T-cell (primary cell): Measurements from ENCODE around the gene HK1. TPM values are rescaled to one million over a fixed set of nuclear protein-coding genes. Genes with fewer than 3 reads are reported as not detected.
"Not testable (repeated sequence)": the region's sequence is repeated elsewhere in the genome, so short reads cannot be mapped to it uniquely, and the experiment has no call there.

Source experiments
- ATAC-seq, 4 experiments: fragments of 200-7000 bp in 3 of 4; fragments of 150-1000 bp in 1 of 4; cut with Tn5 transposase; replicated peaks in 1 of 4; 1 replicate in 3 of 4; 2 replicates in 1 of 4; pipeline ENCODE4 v1.10.0; 2021; ENCODE audit warnings: moderate library complexity in 3 of 4, mild to moderate bottlenecking in 2 of 4, moderate number of reproducible peaks in 1 of 4
- CTCF ChIA-PET, 2 donors: fragments of 300-600 bp; sonication (Branson Sonifier 250); formaldehyde crosslinking; loops; one replicate each; lab custom pipeline; 2022; ENCODE audit warnings: antibody characterized with exemption in 2 of 2; lab: Charles Lee
- POLR2A ChIA-PET, 2 donors: fragments of 300-600 bp; sonication (Branson Sonifier 250); formaldehyde crosslinking; loops; one replicate each; lab custom pipeline; 2022; ENCODE audit warnings: antibody characterized with exemption in 2 of 2; lab: Charles Lee
- DNase-seq, 35 experiments: peaks; one replicate each; pipeline versions ENCODE4 v3.0.0 to v3.0.0-alpha.2; 2013 to 2023
- H3K27ac ChIP-seq: one replicate; pipeline ENCODE4 v1.5.1; 2013; ENCODE audit warnings: low read length
- H3K27me3 ChIP-seq, 2 experiments: replicated peaks in 1 of 2; 1 replicate in 1 of 2; 2 replicates in 1 of 2; pipeline versions ENCODE4 v1.6.1 to v1.7.0; 2013; ENCODE audit warnings: low read length in 1 of 2, mixed read lengths in 1 of 2; ENCODE audit not compliant: control insufficient read depth in 2 of 2, insufficient read depth in 2 of 2; ENCODE audit errors: extremely low read depth in 1 of 2
- H3K36me3 ChIP-seq, 2 donors: 1 replicate in 1 of 2; 2 replicates in 1 of 2; pipeline versions ENCODE4 v1.6.1 to v1.7.0; 2013; ENCODE audit warnings: low read length in 1 of 2; ENCODE audit not compliant: control insufficient read depth in 2 of 2, insufficient read depth in 1 of 2; ENCODE audit errors: extremely low read depth in 1 of 2
- H3K4me1 ChIP-seq, 2 experiments: 1 replicate in 1 of 2; 2 replicates in 1 of 2; pipeline versions ENCODE4 v1.6.1 to v1.7.0; 2013; ENCODE audit warnings: low read length in 2 of 2, mixed read lengths in 1 of 2; ENCODE audit not compliant: insufficient read depth in 2 of 2, control insufficient read depth in 1 of 2; ENCODE audit errors: extremely low read depth in 1 of 2
- H3K4me3 ChIP-seq, 2 donors: 1 replicate in 1 of 2; 2 replicates in 1 of 2; pipeline versions ENCODE4 v1.5.1 to v1.7.0; 2013; ENCODE audit warnings: mild to moderate bottlenecking in 2 of 2, low read length in 1 of 2, moderate library complexity in 1 of 2; ENCODE audit not compliant: control insufficient read depth in 1 of 2; ENCODE audit errors: extremely low read depth in 1 of 2
- H3K9me3 ChIP-seq: 2 replicates; pipeline ENCODE4 v1.7.0; 2013
- H3K27ac Mint-ChIP-seq, 2 donors: one replicate each; pipeline ENCODE4 v1.8.0; 2020 to 2021; ENCODE audit warnings: mild to moderate bottlenecking in 2 of 2, mixed read lengths in 2 of 2
- H3K27me3 Mint-ChIP-seq, 2 donors: one replicate each; pipeline ENCODE4 v1.8.0; 2021 to 2022; ENCODE audit warnings: mixed read lengths in 2 of 2
- H3K36me3 Mint-ChIP-seq: one replicate; pipeline ENCODE4 v1.8.0; 2021; ENCODE audit warnings: mixed read lengths
- H3K4me1 Mint-ChIP-seq, 3 donors: one replicate each; pipeline ENCODE4 v1.8.0; 2020 to 2022; ENCODE audit warnings: mixed read lengths in 3 of 3, mild to moderate bottlenecking in 1 of 3
- H3K4me3 Mint-ChIP-seq, 3 donors: one replicate each; pipeline ENCODE4 v1.8.0; 2020 to 2022; ENCODE audit warnings: mild to moderate bottlenecking in 3 of 3, mixed read lengths in 3 of 3, moderate library complexity in 3 of 3
- H3K9me3 Mint-ChIP-seq, 3 donors: one replicate each; pipeline ENCODE4 v1.8.0; 2020 to 2022; ENCODE audit warnings: mixed read lengths in 3 of 3
- WGBS: methylation state at CpG from one replicate; pipeline ENCODE4 v1.1.5; 2013; ENCODE audit warnings: missing lambda C conversion rate; ENCODE audit not compliant: insufficient coverage; 5-methylcytosine and 5-hydroxymethylcytosine counted together
- total RNA-seq, 35 experiments: library from RNA in 6 of 35; stranded (reverse) in 6 of 35; fragments of 120-200 nt in 1 of 35; gene quantifications; one replicate each; pipeline versions ENCODE4 v1.2.1 to v1.2.4 and lab custom pipeline; 2013 to 2026

Gene HK1
- total RNA-seq, 5 donors from 2014 or later (not counting 1 experiment from before 2014, with no cell fraction given): 66.3 to 85.5 (median 83.6) TPM

DNA sequence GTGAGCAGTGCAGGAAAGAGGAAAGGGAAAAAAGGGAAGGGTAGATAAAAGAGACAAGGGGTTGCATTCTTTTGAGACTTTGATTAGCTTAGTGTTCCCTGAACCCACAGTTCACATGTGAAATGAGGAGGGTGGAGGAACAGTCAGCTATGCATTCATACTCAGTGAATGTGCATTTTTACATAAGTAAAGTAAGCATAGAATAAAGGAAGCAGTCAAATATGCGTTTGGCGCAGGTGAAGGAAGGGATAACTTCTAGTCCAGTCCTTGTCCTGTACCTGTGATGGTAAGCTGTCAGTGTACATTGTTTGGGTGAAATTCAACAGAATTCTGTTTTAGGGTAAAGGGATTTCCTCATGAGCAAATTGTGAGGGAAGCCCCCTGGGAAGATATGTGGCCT, 28.1 kb downstream of the HK1 start:
- no peak for ATAC-seq
- CTCF ChIA-PET: interaction anchor here in 1 of 2 donors (1.0 kb wide), 1 partner anchor 86 kb away, joined by 3 read pairs; no protein-coding TSS in a partner anchor
- no peaks in the 10 kb centered on the region for H3K9me3 Mint-ChIP-seq
- DNase-seq: no peak
- no peaks in the 10 kb centered on the region for H3K27me3 ChIP-seq
- H3K27ac ChIP-seq: no peak overlapping the region
- H3K4me1 Mint-ChIP-seq: no peaks in the 10 kb centered on the region
- WGBS: 91% methylated on average over 2 of the region's 2 CpGs
- H3K4me3 Mint-ChIP-seq: no peak overlapping the region
- H3K36me3 ChIP-seq: no peaks in the 10 kb centered on the region
- no peaks in the 10 kb centered on the region for H3K36me3 Mint-ChIP-seq
- H3K27me3 Mint-ChIP-seq: no peaks in the 10 kb centered on the region
- POLR2A ChIA-PET: no interaction called here
- no peak overlapping the region for H3K4me3 ChIP-seq
- no peak overlapping the region for H3K27ac Mint-ChIP-seq
- H3K4me1 ChIP-seq: no peaks in the 10 kb centered on the region
- no peaks in the 10 kb centered on the region for H3K9me3 ChIP-seq

DNA sequence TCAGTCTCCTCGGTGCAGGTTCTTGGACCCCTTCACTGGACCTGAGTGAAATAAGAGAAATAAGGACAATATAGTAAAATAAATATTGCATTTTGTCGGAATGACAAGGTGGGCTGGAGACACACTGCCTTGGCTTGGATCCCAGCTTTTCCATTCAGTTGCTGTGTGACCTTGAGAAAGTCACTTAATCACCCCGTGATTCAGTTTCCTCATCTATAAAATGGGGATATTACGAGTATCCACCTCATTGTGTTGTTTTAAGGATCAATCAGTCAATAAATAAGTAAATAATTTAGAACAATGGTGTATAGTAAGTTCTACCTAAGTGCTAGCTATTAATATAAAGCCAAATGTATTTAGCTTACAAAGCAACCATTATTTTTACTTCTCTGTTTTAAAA, 29.1 kb downstream of the HK1 start:
- no peak overlapping the region for H3K27ac ChIP-seq
- no peak for DNase-seq
- H3K4me1 ChIP-seq: no peaks in the 10 kb centered on the region
- no peak overlapping the region for H3K4me3 Mint-ChIP-seq
- no peaks in the 10 kb centered on the region for H3K9me3 ChIP-seq
- H3K4me1 Mint-ChIP-seq: no peaks in the 10 kb centered on the region
- H3K27ac Mint-ChIP-seq: no peak overlapping the region
- no peaks in the 10 kb centered on the region for H3K9me3 Mint-ChIP-seq
- H3K36me3 ChIP-seq: no peaks in the 10 kb centered on the region
- H3K27me3 ChIP-seq: no peaks in the 10 kb centered on the region
- no peaks in the 10 kb centered on the region for H3K36me3 Mint-ChIP-seq
- ATAC-seq: no peak
- H3K27me3 Mint-ChIP-seq: no peaks in the 10 kb centered on the region
- ChIA-PET CTCF (no interaction called here), POLR2A (no interaction called here)
- WGBS: 100% methylated on average over 1 of the region's 4 CpGs
- H3K4me3 ChIP-seq: no peak overlapping the region

- H3K36me3 Mint-ChIP-seq, H3K4me1 ChIP-seq, H3K27ac Mint-ChIP-seq, POLR2A ChIA-PET, H3K4me3 Mint-ChIP-seq, H3K4me3 ChIP-seq, H3K27ac ChIP-seq, H3K36me3 ChIP-seq, ATAC-seq, H3K27me3 Mint-ChIP-seq, DNase-seq, H3K4me1 Mint-ChIP-seq, H3K9me3 ChIP-seq, H3K9me3 Mint-ChIP-seq, H3K27me3 ChIP-seq: not testable (repeated sequence)
- CTCF ChIA-PET: interaction anchor here in 1 of 2 donors (0.8 kb wide), 1 partner anchor 137 kb away, joined by 3 read pairs; no protein-coding TSS in a partner anchor
- 93% methylated on average over 7 of the region's 10 CpGs for WGBS
Observed at GRCh38 chr10:69308304-69308703, 30.0 kb downstream of the HK1 start.

DNA sequence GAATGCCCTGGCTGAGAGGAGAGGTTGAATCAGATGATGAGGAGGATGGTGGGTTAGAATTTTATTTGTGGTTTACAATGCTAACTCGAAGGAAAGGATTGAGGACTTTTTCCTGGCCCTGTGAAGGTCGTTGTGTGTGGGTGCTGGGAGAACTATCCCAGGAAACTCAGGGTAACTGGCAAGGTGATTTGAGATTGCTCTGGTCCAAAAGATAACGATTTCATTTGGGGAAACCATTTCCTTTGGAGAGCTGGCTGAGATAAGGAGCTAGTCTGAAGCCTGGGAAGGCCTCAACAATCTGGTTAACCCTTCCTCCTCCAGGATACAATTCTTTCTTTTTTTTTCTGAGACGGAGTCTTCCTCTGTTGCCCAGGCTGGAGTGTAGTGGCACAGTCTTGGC, 33.0 kb downstream of the HK1 start:
- ATAC-seq: no peak
- Mint-ChIP-seq H3K27ac (no peak overlapping the region), H3K4me1 (no peaks in the 10 kb centered on the region), H3K27me3 (no peaks in the 10 kb centered on the region), H3K4me3 (no peak overlapping the region), H3K9me3 (no peaks in the 10 kb centered on the region), H3K36me3 (no peaks in the 10 kb centered on the region)
- no peaks in the 10 kb centered on the region for H3K36me3 ChIP-seq
- H3K27me3 ChIP-seq: peaks cover 0 to 3% of the 10 kb centered on the region in 2 experiments
- H3K9me3 ChIP-seq: no peaks in the 10 kb centered on the region
- H3K4me3 ChIP-seq: no peak overlapping the region
- 100% methylated on average over 2 of the region's 4 CpGs for WGBS
- no peaks in the 10 kb centered on the region for H3K4me1 ChIP-seq
- ChIA-PET CTCF (no interaction called here), POLR2A (no interaction called here)
- no peak for DNase-seq
- H3K27ac ChIP-seq: no peak overlapping the region

DNA sequence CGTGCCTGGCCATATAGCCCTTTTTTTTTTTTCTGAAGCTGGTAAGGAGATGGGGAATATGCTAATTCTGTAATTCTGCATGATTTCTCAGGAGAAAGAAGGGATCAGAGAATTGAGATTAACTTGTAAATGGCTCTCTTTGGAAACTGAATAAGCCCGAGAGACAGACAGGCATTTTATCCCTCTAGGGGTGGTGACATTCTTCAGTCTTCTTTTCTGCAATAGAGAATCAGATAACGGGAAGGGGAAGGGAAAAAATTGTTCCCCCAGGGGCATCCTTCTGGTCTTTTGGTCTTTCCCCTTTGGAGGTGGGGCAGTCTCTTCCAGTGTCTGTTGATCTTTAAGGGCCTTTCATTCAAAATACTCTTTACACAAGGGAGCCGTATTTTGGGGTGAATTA, 34.2 kb downstream of the HK1 start:
- no peak for ATAC-seq

GRCh38 chr10:69315100-69315542, 36.8 kb downstream of the HK1 start:
- CTCF ChIA-PET: no interaction called here
- POLR2A ChIA-PET: no interaction called here
- 88% methylated on average over 3 of the region's 3 CpGs for WGBS

More for the DNA sequence above, 34.2 kb downstream of the HK1 start:
- H3K27ac ChIP-seq: no peak overlapping the region
- DNase-seq: no peak
- H3K9me3 ChIP-seq: no peaks in the 10 kb centered on the region
- Mint-ChIP-seq H3K9me3 (no peaks in the 10 kb centered on the region), H3K27me3 (no peaks in the 10 kb centered on the region), H3K4me1 (peaks cover 0 to 5% (median 3%) of the 10 kb centered on the region in 3 donors), H3K36me3 (no peaks in the 10 kb centered on the region), H3K27ac (no peak overlapping the region), H3K4me3 (no peak overlapping the region)
- POLR2A ChIA-PET: no interaction called here
- no peak overlapping the region for H3K4me3 ChIP-seq
- H3K36me3 ChIP-seq: no peaks in the 10 kb centered on the region
- CTCF ChIA-PET: no interaction called here
- H3K27me3 ChIP-seq: peaks cover 0 to 3% of the 10 kb centered on the region in 2 experiments
- H3K4me1 ChIP-seq: peaks cover 0 to 5% of the 10 kb centered on the region in 2 experiments
- 80% methylated on average over 1 of the region's 4 CpGs for WGBS

More at GRCh38 chr10:69315100-69315542, 36.8 kb downstream of the HK1 start:
- Histone ChIP-seq H3K36me3 (no peaks in the 10 kb centered on the region), H3K4me1 (peaks cover 6 to 23% of the 10 kb centered on the region in 2 experiments), H3K4me3 (no peak overlapping the region), H3K27ac (no peak overlapping the region), H3K9me3 (no peaks in the 10 kb centered on the region), H3K27me3 (peaks cover 0 to 3% of the 10 kb centered on the region in 2 experiments)
- peaks cover 10 to 14% (median 13%) of the 10 kb centered on the region in 3 donors for H3K4me1 Mint-ChIP-seq
- no peaks in the 10 kb centered on the region for H3K27me3 Mint-ChIP-seq
- H3K36me3 Mint-ChIP-seq: no peaks in the 10 kb centered on the region
- H3K27ac Mint-ChIP-seq: no peak overlapping the region
- ATAC-seq (no peak), DNase-seq (no peak)
- H3K9me3 Mint-ChIP-seq: no peaks in the 10 kb centered on the region
- no peak overlapping the region for H3K4me3 Mint-ChIP-seq
